ENCODE data around the gene TFDP1.

DNA sequence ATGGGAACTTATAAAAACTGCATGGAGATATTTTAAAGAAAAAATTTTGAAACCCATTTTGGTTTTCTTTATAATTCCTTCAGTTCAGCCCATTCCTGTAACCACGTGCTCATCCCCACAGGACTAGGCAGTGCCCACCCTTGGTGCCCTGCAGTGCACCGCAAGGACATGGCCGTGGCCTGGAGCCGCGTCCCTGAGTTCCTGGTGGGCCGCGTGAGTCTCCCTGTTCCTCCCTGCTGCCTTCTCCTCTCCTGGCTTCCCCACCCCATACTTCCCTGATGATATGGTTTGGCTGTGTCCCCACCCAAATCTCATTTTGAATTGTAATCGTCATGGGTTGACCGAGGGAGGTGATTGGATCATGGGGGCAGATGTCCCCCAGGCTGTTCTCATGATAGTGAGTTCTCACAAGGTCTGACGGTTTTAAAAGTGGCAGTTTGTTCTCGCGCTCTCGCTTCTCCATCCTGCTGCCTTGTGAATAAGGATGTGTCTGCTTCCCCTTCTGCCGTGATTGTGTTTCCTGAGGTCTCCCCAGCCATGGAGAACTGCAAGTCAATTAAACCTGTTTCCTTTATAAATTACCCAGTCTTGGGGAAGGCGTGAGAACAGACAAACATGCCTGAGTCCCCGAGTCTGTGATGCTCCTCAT lies 31.6 kb upstream of the TFDP1 start:
- TF ChIP-seq EP300 (IDR thresholded peaks at IDR 0.05; ENCODE audit: borderline replicate concordance): no peak
- no peak for TF ChIP-seq TCF12 (IDR thresholded peaks at IDR 0.05; ENCODE audit: low read depth)
- TF ChIP-seq REST (IDR thresholded peaks at IDR 0.05; ENCODE audit: low read depth): no peak
- no peak for TF ChIP-seq YY1 (IDR thresholded peaks at IDR 0.05; ENCODE audit: low read depth)
- no peak for TF ChIP-seq CEBPB (IDR thresholded peaks at IDR 0.05)
- TF ChIP-seq MAX (IDR thresholded peaks at IDR 0.05): no peak
